ENCODE measurements around the gene REXO5.

The REXO5 gene

DNA sequence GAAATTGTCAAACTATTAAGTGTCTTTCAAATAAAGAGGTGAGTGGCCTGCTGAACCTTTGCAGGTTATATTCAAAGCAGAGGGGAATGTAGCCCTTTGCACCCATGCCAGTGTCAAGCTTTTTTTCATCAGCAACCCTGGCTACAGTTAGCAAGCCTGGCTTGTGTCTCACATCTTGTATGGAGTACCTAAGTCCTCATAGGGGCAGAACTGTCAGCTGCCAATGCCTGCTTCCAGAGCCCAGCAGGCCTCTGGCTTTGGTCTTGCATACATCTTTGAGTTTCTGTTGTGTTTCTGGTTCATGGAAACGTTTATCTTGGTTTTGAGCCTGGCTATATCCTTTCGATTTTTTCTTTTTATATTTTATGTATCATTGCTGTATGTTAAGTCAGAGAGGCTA lies 26.8 kb downstream of the REXO5 start:
- no peak overlapping the region for H3K27ac ChIP-seq (ENCODE audit: poor library complexity, severe bottlenecking)
- ATAC-seq (ENCODE audit: low read depth), result no peak
- peaks cover 42% of the 10 kb centered on the region for H3K36me3 ChIP-seq (ENCODE audit: low read depth)
- TF ChIP-seq, protein P1, sequence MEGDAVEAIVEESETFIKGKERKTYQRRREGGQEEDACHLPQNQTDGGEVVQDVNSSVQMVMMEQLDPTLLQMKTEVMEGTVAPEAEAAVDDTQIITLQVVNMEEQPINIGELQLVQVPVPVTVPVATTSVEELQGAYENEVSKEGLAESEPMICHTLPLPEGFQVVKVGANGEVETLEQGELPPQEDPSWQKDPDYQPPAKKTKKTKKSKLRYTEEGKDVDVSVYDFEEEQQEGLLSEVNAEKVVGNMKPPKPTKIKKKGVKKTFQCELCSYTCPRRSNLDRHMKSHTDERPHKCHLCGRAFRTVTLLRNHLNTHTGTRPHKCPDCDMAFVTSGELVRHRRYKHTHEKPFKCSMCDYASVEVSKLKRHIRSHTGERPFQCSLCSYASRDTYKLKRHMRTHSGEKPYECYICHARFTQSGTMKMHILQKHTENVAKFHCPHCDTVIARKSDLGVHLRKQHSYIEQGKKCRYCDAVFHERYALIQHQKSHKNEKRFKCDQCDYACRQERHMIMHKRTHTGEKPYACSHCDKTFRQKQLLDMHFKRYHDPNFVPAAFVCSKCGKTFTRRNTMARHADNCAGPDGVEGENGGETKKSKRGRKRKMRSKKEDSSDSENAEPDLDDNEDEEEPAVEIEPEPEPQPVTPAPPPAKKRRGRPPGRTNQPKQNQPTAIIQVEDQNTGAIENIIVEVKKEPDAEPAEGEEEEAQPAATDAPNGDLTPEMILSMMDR (IDR thresholded peaks at IDR 0.05; ENCODE audit: poor library complexity, severe bottlenecking), result no peak
- H3K4me3 ChIP-seq (ENCODE audit: severe bottlenecking), result no peak overlapping the region
- no peak for DNase-seq (ENCODE audit: low spot score)
- H3K9me3 ChIP-seq (ENCODE audit: severe bottlenecking), result no peaks in the 10 kb centered on the region
- H3K4me1 ChIP-seq (ENCODE audit: insufficient read depth, poor library complexity, severe bottlenecking), result no peaks in the 10 kb centered on the region
- H3K27me3 ChIP-seq (ENCODE audit: insufficient read depth, poor library complexity, severe bottlenecking), result no peaks in the 10 kb centered on the region

DNA sequence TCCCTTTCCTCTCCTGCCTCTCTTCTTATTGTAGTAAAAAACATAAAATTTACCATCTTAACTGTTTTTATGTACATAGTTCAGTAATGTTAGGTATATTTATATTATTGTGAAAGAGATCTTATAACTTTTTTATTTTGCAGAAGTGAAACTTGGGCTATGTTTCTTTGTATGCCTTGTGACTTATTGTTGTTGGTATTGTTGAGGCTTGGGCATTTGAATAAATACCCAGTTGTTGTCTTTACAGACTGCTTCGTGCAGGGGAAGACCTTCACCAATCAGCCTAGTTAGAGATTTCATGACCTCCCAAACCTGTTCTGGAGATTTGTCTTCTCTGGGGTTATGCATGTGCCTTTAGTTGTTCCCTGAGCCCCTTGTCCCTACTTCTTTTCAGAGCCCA lies 31.9 kb downstream of the REXO5 start:
- H3K4me3 ChIP-seq (ENCODE audit: severe bottlenecking), result no peak overlapping the region
- TF ChIP-seq, protein P1 (IDR thresholded peaks at IDR 0.05; ENCODE audit: poor library complexity, severe bottlenecking), result no peak
- H3K27ac ChIP-seq (ENCODE audit: poor library complexity, severe bottlenecking), result no peak overlapping the region
- H3K9me3 ChIP-seq (ENCODE audit: severe bottlenecking), result no peaks in the 10 kb centered on the region
- no peaks in the 10 kb centered on the region for H3K4me1 ChIP-seq (ENCODE audit: insufficient read depth, poor library complexity, severe bottlenecking)
- no peaks in the 10 kb centered on the region for H3K27me3 ChIP-seq (ENCODE audit: insufficient read depth, poor library complexity, severe bottlenecking)
- DNase-seq (ENCODE audit: low spot score), result no peak
- no peak for ATAC-seq (ENCODE audit: low read depth)
- H3K36me3 ChIP-seq (ENCODE audit: low read depth), result peaks cover 57% of the 10 kb centered on the region

DNA sequence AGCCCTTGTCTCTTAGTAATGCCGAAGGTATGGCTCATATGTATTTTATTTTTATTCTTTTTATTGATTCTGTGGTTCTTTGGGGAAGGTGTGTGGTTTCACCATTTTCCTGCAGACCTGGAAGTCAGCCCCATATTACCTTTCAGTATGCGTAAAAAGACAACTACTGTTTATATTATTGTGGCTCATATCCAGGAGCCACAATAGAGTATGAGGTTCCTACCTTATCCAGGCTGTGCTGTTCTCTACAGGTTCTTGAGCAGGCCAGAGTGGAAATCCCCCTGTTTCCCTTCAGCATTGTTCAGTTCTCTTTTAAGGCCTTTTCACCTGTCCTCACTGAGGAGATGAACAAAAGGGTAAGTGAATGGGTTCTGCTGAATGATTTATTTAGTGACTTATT lies 33.2 kb downstream of the REXO5 start:
- ATAC-seq (ENCODE audit: low read depth), result no peak

DNA sequence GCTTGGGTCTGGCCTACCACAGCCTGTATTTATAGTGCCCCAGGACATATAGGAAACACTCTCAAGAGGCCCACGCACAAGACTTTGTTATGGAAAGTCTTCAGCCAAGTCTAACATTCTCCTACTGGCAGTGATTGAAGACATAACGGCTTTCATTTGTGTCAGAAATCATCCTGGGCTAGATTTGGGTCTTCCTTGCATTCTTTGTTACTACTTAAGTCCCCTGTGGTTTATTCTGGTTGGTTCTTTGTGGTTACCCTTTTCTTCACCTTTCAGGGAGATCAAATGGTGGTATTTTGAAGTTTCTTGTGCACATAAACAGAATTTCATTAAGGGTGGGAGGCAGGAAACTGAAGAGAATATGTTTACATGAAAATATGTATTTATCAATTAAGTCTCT lies 37.7 kb downstream of the REXO5 start:
- Histone ChIP-seq H3K9me3 (ENCODE audit: severe bottlenecking) (no peaks in the 10 kb centered on the region), H3K27ac (ENCODE audit: poor library complexity, severe bottlenecking) (no peak overlapping the region), H3K4me1 (ENCODE audit: insufficient read depth, poor library complexity, severe bottlenecking) (no peaks in the 10 kb centered on the region), H3K27me3 (ENCODE audit: insufficient read depth, poor library complexity, severe bottlenecking) (no peaks in the 10 kb centered on the region), H3K4me3 (ENCODE audit: severe bottlenecking) (no peak overlapping the region), H3K36me3 (ENCODE audit: low read depth) (peaks cover 32% of the 10 kb centered on the region)
- ATAC-seq (ENCODE audit: low read depth), result no peak
- DNase-seq (ENCODE audit: low spot score), result no peak
- TF ChIP-seq, protein P1 (IDR thresholded peaks at IDR 0.05; ENCODE audit: poor library complexity, severe bottlenecking), result no peak

More for the DNA sequence above, 33.2 kb downstream of the REXO5 start:
- H3K27ac ChIP-seq (ENCODE audit: poor library complexity, severe bottlenecking), result no peak overlapping the region
- H3K9me3 ChIP-seq (ENCODE audit: severe bottlenecking), result no peaks in the 10 kb centered on the region
- H3K4me3 ChIP-seq (ENCODE audit: severe bottlenecking), result no peak overlapping the region
- DNase-seq (ENCODE audit: low spot score), result no peak
- no peaks in the 10 kb centered on the region for H3K4me1 ChIP-seq (ENCODE audit: insufficient read depth, poor library complexity, severe bottlenecking)
- peaks cover 58% of the 10 kb centered on the region for H3K36me3 ChIP-seq (ENCODE audit: low read depth)
- TF ChIP-seq, protein P1 (IDR thresholded peaks at IDR 0.05; ENCODE audit: poor library complexity, severe bottlenecking), result no peak
- no peaks in the 10 kb centered on the region for H3K27me3 ChIP-seq (ENCODE audit: insufficient read depth, poor library complexity, severe bottlenecking)

DNA sequence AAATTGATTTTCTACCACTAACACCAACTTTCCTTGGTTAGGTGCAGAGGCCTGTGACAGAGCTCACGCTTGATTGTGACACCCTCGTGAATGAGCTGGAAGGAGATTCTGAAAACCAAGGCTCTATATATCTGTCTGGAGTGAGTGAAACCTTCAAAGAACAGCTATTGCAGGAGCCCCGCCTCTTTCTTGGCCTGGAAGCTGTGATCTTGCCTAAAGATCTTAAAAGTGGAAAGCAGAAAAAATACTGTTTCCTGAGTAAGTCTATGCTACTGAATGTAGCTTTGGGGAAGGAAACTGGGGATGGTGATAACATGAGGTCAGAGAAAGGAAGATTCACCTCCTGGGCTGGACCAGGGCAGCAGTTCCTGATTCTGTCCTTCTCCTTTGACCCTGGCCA lies 38.3 kb downstream of the REXO5 start:
- DNase-seq (ENCODE audit: low spot score), result no peak
- Histone ChIP-seq H3K4me1 (ENCODE audit: insufficient read depth, poor library complexity, severe bottlenecking) (peaks cover 2% of the 10 kb centered on the region), H3K27ac (ENCODE audit: poor library complexity, severe bottlenecking) (no peak overlapping the region), H3K9me3 (ENCODE audit: severe bottlenecking) (no peaks in the 10 kb centered on the region), H3K4me3 (ENCODE audit: severe bottlenecking) (no peak overlapping the region), H3K36me3 (ENCODE audit: low read depth) (peaks cover 34% of the 10 kb centered on the region), H3K27me3 (ENCODE audit: insufficient read depth, poor library complexity, severe bottlenecking) (no peaks in the 10 kb centered on the region)
- ATAC-seq (ENCODE audit: low read depth), result no peak
- TF ChIP-seq, protein P1 (IDR thresholded peaks at IDR 0.05; ENCODE audit: poor library complexity, severe bottlenecking), result no peak
